Thoracic aorta (tissue), 2 donors: ENCODE data around the gene RPL29. TPM values are rescaled to one million over a fixed set of nuclear protein-coding genes. Genes with fewer than 3 reads are reported as not detected.
A peak's percentile ranks its signal among the peaks of the same experiment; 100 is the strongest.

ENCODE experiments used
- ATAC-seq: fragments of 150-250 bp; one replicate; pipeline ENCODE4 v1.8.0; 2017; ENCODE audit warnings: low read depth; ENCODE audit not compliant: insufficient number of reproducible peaks, low FRiP score
- DNase-seq: peaks from one replicate; pipeline ENCODE4 v3.0.0-alpha.2; 2020; ENCODE audit warnings: low spot score
- H3K27ac ChIP-seq, 2 donors: fragments of 200-600 bp; sonication (generic); 1 replicate in 1 of 2; 2 replicates in 1 of 2; pipeline ENCODE4 v1.5.1; 2016; ENCODE audit warnings: mild to moderate bottlenecking in 2 of 2, moderate library complexity in 2 of 2
- H3K27me3 ChIP-seq: fragments of 200-600 bp; sonication (generic); replicated peaks from 2 replicates; pipeline ENCODE4 v1.6.0; 2016; ENCODE audit warnings: mild to moderate bottlenecking; ENCODE audit not compliant: insufficient read depth
- H3K36me3 ChIP-seq: fragments of 200-600 bp; sonication (generic); one replicate; pipeline ENCODE4 v1.5.1; 2016
- H3K4me1 ChIP-seq, 2 donors: fragments of 200-600 bp; sonication (generic); 1 replicate in 1 of 2; 2 replicates in 1 of 2; pipeline versions ENCODE4 v1.5.1 to v1.6.0; 2016; ENCODE audit warnings: low read depth in 2 of 2, mild to moderate bottlenecking in 1 of 2; ENCODE audit not compliant: control insufficient read depth in 1 of 2
- H3K4me3 ChIP-seq: fragments of 200-600 bp; sonication (generic); 2 replicates; pipeline ENCODE4 v1.5.1; 2016; ENCODE audit warnings: mild to moderate bottlenecking
- H3K9me3 ChIP-seq: fragments of 200-600 bp; sonication (generic); 2 replicates; pipeline ENCODE4 v1.5.1; 2016
- CTCF ChIP-seq: fragments of 200-600 bp; sonication (generic); IDR thresholded peaks from one replicate; pipeline ENCODE4 v1.5.1; 2019; ENCODE audit warnings: antibody characterized with exemption
- total RNA-seq, 2 donors: library from RNA; depleted of rRNA; stranded (reverse); fragments of >200 nt; gene quantifications; one replicate each; pipeline versions ENCODE4 v1.1.0 to v1.2.3, GENCODE V29; 2016

The RPL29 gene
- total RNA-seq, 2 donors from 2014 or later = 642 to 718 TPM

GRCh38 chr3:52001443-52001974 lies 5.8 kb upstream of the RPL29 start:
- DNase-seq = no peak
- no peaks in the 10 kb centered on the region for H3K9me3 ChIP-seq
- H3K4me3 ChIP-seq = no peak overlapping the region
- no peak for ATAC-seq
- H3K4me1 ChIP-seq = peaks cover 9 to 22% of the 10 kb centered on the region in 2 donors
- TF ChIP-seq CTCF = peak; percentile 92
- no peak overlapping the region for H3K27ac ChIP-seq
- H3K36me3 ChIP-seq = no peaks in the 10 kb centered on the region
- H3K27me3 ChIP-seq = no peaks in the 10 kb centered on the region

GRCh38 chr3:51999846-52000245 lies 4.2 kb upstream of the RPL29 start:
- ATAC-seq (no peak), DNase-seq (no peak)
- Histone ChIP-seq H3K27me3 (no peaks in the 10 kb centered on the region), H3K9me3 (no peaks in the 10 kb centered on the region), H3K27ac (no peak overlapping the region), H3K4me1 (peaks cover 4 to 10% of the 10 kb centered on the region in 2 donors), H3K36me3 (peaks cover 1% of the 10 kb centered on the region), H3K4me3 (no peak overlapping the region)
- no peak for TF ChIP-seq CTCF

- Histone ChIP-seq H3K36me3 (peaks cover 11% of the 10 kb centered on the region), H3K9me3 (no peaks in the 10 kb centered on the region), H3K4me3 (no peak overlapping the region), H3K4me1 (peaks cover 8 to 15% of the 10 kb centered on the region in 2 donors), H3K27ac (no peak overlapping the region), H3K27me3 (no peaks in the 10 kb centered on the region)
- ATAC-seq (no peak), DNase-seq (no peak)
- TF ChIP-seq CTCF = no peak
These were observed 3.1 kb upstream of the RPL29 start for GRCh38 chr3:51998774-51999173.

GRCh38 chr3:51997935-51998596 lies 2.4 kb upstream of the RPL29 start:
- Histone ChIP-seq H3K9me3 (no peaks in the 10 kb centered on the region), H3K4me1 (peaks cover 12 to 19% of the 10 kb centered on the region in 2 donors), H3K27ac (no peak overlapping the region), H3K4me3 (no peak overlapping the region), H3K27me3 (no peaks in the 10 kb centered on the region), H3K36me3 (peaks cover 16% of the 10 kb centered on the region)
- ATAC-seq (no peak), DNase-seq (no peak)
- no peak for TF ChIP-seq CTCF

GRCh38 chr3:51997172-51997571 lies 1.5 kb upstream of the RPL29 start:
- H3K27ac ChIP-seq = no peak overlapping the region
- ATAC-seq (no peak), DNase-seq (no peak)
- peaks cover 12 to 19% of the 10 kb centered on the region in 2 donors for H3K4me1 ChIP-seq
- H3K9me3 ChIP-seq = no peaks in the 10 kb centered on the region
- H3K4me3 ChIP-seq = no peak overlapping the region
- H3K27me3 ChIP-seq = no peaks in the 10 kb centered on the region
- TF ChIP-seq CTCF = no peak
- H3K36me3 ChIP-seq = peaks cover 23% of the 10 kb centered on the region
